GM18517 (cell line): ENCODE measurements around the gene ZNF682.
"Not testable (repeated sequence)": the region's sequence is repeated elsewhere in the genome, so short reads cannot be mapped to it uniquely, and the experiment has no call there.

Experiments
- ATAC-seq: cut with Tn5 transposase; IDR thresholded peaks from one replicate; pipeline ENCODE4 v1.9.1; 2021; ENCODE audit warnings: mild to moderate bottlenecking, moderate library complexity; ENCODE audit not compliant: unreplicated experiment

The ZNF682 gene

GRCh38 chr19:20005741-20006140, 33.6 kb downstream of the ZNF682 start:
- no peak for ATAC-seq

- no peak for ATAC-seq
Observed at GRCh38 chr19:19997656-19998268, 41.5 kb downstream of the ZNF682 start.

GRCh38 chr19:19966862-19967261, 72.4 kb downstream of the ZNF682 start:
- ATAC-seq, result no peak

- ATAC-seq, result not testable (repeated sequence)
Observed at GRCh38 chr19:19966126-19966525, 73.2 kb downstream of the ZNF682 start.

GRCh38 chr19:19964416-19964815, 74.9 kb downstream of the ZNF682 start:
- no peak for ATAC-seq

GRCh38 chr19:19959151-19959799, 80.0 kb downstream of the ZNF682 start:
- not testable (repeated sequence) for ATAC-seq

- ATAC-seq, result not testable (repeated sequence)
Observed at GRCh38 chr19:19957766-19958165, 81.5 kb downstream of the ZNF682 start.

GRCh38 chr19:19956434-19957075, 82.8 kb downstream of the ZNF682 start:
- no peak for ATAC-seq

- no peak for ATAC-seq
Observed at GRCh38 chr19:19955208-19955607, 84.1 kb downstream of the ZNF682 start.
